ENCODE results near the gene ZMIZ1. TPM values are rescaled to one million over a fixed set of nuclear protein-coding genes. Genes with fewer than 3 reads are reported as not detected.

Gene ZMIZ1
- total and polyA plus RNA-seq, 4 donors, result 18.3 to 80.2 (median 42.6) TPM

- no peak overlapping the region for H3K4me3 ChIP-seq
- peaks cover 0 to 11% (median 5%) of the 10 kb centered on the region in 4 donors for H3K36me3 ChIP-seq (ENCODE audit: control insufficient read depth in 4 of 4, insufficient read depth in 4 of 4, low read length in 4 of 4)
- ATAC-seq (ENCODE audit: insufficient read depth, low FRiP score), result no peak
- H3K9ac ChIP-seq (ENCODE audit: insufficient read depth in 1 of 2, low read length in 2 of 2), result no peak overlapping the region
- no peak for TF ChIP-seq CTCF (IDR thresholded peaks at IDR 0.05; ENCODE audit: control extremely low read depth, extremely low read depth)
- H3K9me3 ChIP-seq (ENCODE audit: control insufficient read depth in 4 of 4, insufficient read depth in 3 of 4, low read length in 3 of 4), result no peaks in the 10 kb centered on the region
- peaks cover 20 to 46% (median 24%) of the 10 kb centered on the region in 5 donors for H3K4me1 ChIP-seq (ENCODE audit: control insufficient read depth in 5 of 5, insufficient read depth in 5 of 5, low read length in 5 of 5)
- peak overlapping the region in 1 of 2 donors; percentile 93 for H3K27ac ChIP-seq (ENCODE audit: low read depth in 1 of 2, low read length in 1 of 2)
- H3K27me3 ChIP-seq (ENCODE audit: control insufficient read depth in 3 of 3, insufficient read depth in 3 of 3, low read length in 2 of 3), result no peaks in the 10 kb centered on the region
- no peak for DNase-seq
- 67 to 84% methylated on average over 5 of the region's 5 CpGs for WGBS, 2 donors
These were observed 42.7 kb downstream of the ZMIZ1 start for GRCh38 chr10:79111427-79111826.

- WGBS, 2 donors, result 67 to 83% methylated on average over 12 of the region's 12 CpGs
- no peaks in the 10 kb centered on the region for H3K9me3 ChIP-seq (ENCODE audit: control insufficient read depth in 4 of 4, insufficient read depth in 3 of 4, low read length in 3 of 4)
- H3K4me3 ChIP-seq, result no peak overlapping the region
- no peak for TF ChIP-seq CTCF (IDR thresholded peaks at IDR 0.05; ENCODE audit: control extremely low read depth, extremely low read depth)
- peaks cover 0 to 7% (median 5%) of the 10 kb centered on the region in 4 donors for H3K36me3 ChIP-seq (ENCODE audit: control insufficient read depth in 4 of 4, insufficient read depth in 4 of 4, low read length in 4 of 4)
- DNase-seq, result no peak
- no peak for ATAC-seq (ENCODE audit: insufficient read depth, low FRiP score)
- H3K9ac ChIP-seq (ENCODE audit: insufficient read depth in 1 of 2, low read length in 2 of 2), result peak overlapping the region in 1 of 2 donors; percentile 19
- no peaks in the 10 kb centered on the region for H3K27me3 ChIP-seq (ENCODE audit: control insufficient read depth in 3 of 3, insufficient read depth in 3 of 3, low read length in 2 of 3)
- peaks cover 21 to 52% (median 24%) of the 10 kb centered on the region in 5 donors for H3K4me1 ChIP-seq (ENCODE audit: control insufficient read depth in 5 of 5, insufficient read depth in 5 of 5, low read length in 5 of 5)
- peak overlapping the region; percentile 52 to 93 for H3K27ac ChIP-seq (ENCODE audit: low read depth in 1 of 2, low read length in 1 of 2)
These were observed 43.3 kb downstream of the ZMIZ1 start for GRCh38 chr10:79111846-79112614.

GRCh38 chr10:79112881-79113431, 44.2 kb downstream of the ZMIZ1 start:
- Histone ChIP-seq H3K9ac (ENCODE audit: insufficient read depth in 1 of 2, low read length in 2 of 2) (no peak overlapping the region), H3K27me3 (ENCODE audit: control insufficient read depth in 3 of 3, insufficient read depth in 3 of 3, low read length in 2 of 3) (no peaks in the 10 kb centered on the region), H3K9me3 (ENCODE audit: control insufficient read depth in 4 of 4, insufficient read depth in 3 of 4, low read length in 3 of 4) (no peaks in the 10 kb centered on the region), H3K36me3 (ENCODE audit: control insufficient read depth in 4 of 4, insufficient read depth in 4 of 4, low read length in 4 of 4) (peaks cover 0 to 5% (median 4%) of the 10 kb centered on the region in 4 donors), H3K4me1 (ENCODE audit: control insufficient read depth in 5 of 5, insufficient read depth in 5 of 5, low read length in 5 of 5) (peaks cover 18 to 47% (median 29%) of the 10 kb centered on the region in 5 donors), H3K4me3 (no peak overlapping the region), H3K27ac (ENCODE audit: low read depth in 1 of 2, low read length in 1 of 2) (peak overlapping the region; percentile 52 to 93)
- ATAC-seq (ENCODE audit: insufficient read depth, low FRiP score), result peak; percentile 12
- no peak for DNase-seq
- no peak for TF ChIP-seq CTCF (IDR thresholded peaks at IDR 0.05; ENCODE audit: control extremely low read depth, extremely low read depth)
- WGBS, 2 donors, result 57 to 63% methylated on average over 11 of the region's 11 CpGs

Data from lung (tissue), 12 donors.